Omental fat pad (tissue), 4 donors: Measurements from ENCODE around the gene RANBP17. TPM values are rescaled to one million over a fixed set of nuclear protein-coding genes. Genes with fewer than 3 reads are reported as not detected.

ENCODE experiments used
- ATAC-seq: fragments of 150-250 bp; one replicate; pipeline ENCODE4 v1.9.1; 2016; ENCODE audit warnings: mild to moderate bottlenecking, moderate library complexity; ENCODE audit not compliant: low FRiP score
- DNase-seq: peaks from one replicate; pipeline ENCODE4 v3.0.0-alpha.2; 2019; ENCODE audit warnings: low spot score
- total RNA-seq, 4 donors: library from RNA; depleted of rRNA; stranded (reverse); fragments of >200 nt; gene quantifications; one replicate each; pipeline ENCODE4 v1.1.0, GENCODE V29; 2016
- TF ChIP-seq, protein P1 (sequence below), 3 donors: fragments of 450-650 bp; IDR thresholded peaks; one replicate each; pipeline ENCODE4 v1.5.1; 2016 to 2017; ENCODE audit warnings: antibody characterized with exemption in 3 of 3, mild to moderate bottlenecking in 3 of 3, moderate library complexity in 2 of 3

RANBP17 gene
- total RNA-seq, 4 donors from 2014 or later = 0.93 to 10.7 (median 3.8) TPM

DNA sequence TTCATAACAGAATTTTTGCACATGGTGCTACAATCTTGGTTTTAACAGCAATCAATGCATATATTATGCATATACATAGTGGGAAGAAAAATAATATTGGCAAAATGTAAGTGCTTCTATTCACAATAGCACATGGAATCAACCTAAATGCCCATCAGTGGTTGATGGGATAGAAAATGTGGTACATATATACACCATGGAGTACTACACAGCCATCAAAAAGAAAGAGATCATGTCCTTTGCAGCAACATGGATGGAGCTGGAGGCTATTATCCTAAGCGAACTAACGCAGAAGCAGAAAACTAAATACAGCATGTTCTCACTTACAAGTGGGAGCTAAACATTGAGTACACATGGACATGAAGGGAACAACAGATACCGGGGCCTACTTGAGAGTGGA, 410.0 kb downstream of the RANBP17 start:
- no peak for DNase-seq
- no peak for ATAC-seq
- TF ChIP-seq, protein P1, sequence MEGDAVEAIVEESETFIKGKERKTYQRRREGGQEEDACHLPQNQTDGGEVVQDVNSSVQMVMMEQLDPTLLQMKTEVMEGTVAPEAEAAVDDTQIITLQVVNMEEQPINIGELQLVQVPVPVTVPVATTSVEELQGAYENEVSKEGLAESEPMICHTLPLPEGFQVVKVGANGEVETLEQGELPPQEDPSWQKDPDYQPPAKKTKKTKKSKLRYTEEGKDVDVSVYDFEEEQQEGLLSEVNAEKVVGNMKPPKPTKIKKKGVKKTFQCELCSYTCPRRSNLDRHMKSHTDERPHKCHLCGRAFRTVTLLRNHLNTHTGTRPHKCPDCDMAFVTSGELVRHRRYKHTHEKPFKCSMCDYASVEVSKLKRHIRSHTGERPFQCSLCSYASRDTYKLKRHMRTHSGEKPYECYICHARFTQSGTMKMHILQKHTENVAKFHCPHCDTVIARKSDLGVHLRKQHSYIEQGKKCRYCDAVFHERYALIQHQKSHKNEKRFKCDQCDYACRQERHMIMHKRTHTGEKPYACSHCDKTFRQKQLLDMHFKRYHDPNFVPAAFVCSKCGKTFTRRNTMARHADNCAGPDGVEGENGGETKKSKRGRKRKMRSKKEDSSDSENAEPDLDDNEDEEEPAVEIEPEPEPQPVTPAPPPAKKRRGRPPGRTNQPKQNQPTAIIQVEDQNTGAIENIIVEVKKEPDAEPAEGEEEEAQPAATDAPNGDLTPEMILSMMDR (IDR thresholded peaks at IDR 0.05) = no peak

DNA sequence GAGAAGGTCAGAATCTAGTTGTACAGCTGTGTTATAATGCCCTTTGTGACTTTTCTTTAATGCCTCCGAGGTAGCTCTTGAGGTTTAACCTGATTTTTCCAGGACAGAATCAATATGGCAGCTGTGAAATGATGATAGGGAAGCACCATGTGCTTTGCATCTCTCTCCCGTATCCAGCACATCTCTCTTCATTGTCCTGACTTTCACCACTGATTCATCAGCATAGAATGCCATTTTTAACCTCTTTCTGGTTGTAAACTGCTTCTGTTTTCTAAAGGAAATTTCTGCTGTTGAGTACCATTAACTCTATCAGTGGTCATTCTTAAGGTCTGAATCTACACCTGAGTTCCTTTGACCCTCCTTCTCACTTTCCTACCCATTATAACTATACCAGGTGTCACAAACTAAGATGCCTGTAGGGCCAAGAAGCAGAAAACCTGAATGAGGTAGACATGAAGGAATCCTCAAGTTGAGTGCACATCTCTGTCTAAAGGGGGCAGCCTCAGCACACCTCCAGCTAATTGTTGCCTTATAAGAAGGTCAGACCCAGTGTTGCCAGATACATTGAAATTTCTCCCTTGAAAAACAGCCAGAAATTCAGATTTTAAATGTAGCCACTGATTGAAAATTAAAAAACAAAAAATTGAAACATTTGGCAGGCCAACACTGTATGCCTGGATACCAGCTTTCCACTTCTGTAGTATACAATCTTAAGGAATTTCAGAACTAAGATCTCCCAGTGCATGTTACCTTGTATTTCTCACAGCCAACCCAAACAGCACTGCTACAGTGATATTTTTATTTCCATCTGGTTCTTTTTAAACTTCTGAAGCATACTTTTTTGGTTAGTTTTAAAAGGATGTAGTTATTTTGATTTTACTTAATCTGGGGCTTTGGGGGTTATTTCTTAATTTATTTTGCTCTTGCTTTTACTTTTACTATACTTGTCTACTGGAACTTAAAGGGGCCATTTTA, 411.5 kb downstream of the RANBP17 start:
- no peak for DNase-seq
- TF ChIP-seq, protein P1 (IDR thresholded peaks at IDR 0.05) = no peak
- ATAC-seq = no peak

DNA sequence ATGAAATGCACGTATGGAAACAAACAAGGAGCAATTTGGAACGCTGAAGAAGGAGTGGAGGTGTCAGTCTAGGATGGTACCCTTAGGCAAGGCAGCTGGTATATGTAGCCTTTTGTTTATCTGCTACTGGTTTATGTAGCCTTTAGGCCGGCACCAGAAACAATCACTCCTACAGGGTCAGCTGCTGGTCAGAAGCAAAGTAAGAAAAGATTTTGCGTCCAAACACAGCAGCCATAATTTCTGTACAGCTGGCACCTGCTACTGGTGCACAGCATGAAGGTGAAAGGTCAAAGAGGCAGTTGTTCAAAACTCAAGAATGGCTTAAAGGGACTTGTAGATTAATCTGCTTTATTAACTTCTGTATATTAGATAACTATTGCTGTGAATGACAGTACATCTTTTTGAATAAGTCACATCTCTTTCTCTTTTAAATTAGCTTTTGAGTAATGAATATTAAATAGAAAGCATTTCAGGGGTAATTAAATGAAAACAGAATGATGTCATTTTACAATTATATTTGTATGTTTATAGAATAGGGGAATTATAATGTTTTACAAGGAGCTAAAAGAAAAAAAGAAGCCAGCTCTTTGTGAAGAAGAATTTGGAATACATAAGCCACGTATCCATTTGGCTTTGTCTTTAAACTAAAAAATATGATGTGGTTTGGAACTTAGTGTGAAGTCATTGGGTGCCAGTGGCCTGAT, 414.2 kb downstream of the RANBP17 start:
- DNase-seq = no peak
- TF ChIP-seq, protein P1 (IDR thresholded peaks at IDR 0.05) = no peak
- ATAC-seq = no peak

DNA sequence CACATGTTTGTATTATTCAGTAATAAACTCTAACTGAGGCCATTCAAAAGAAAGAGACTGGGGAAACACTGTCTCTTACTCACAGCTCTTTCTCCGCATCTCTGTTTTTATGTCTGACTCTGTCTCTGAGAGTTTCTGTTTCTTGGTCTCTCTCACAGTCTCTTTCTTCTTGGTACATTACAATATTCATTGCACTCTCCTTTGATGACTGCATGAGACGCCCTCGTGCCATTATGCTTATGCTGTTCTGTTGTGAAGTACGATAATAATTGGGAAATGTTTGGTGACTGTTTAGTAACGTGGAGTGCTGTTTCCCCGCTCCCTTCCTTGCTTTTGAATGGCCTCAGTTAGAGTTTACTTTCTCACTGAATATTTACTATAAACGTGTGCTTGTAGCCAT, 421.9 kb downstream of the RANBP17 start:
- TF ChIP-seq, protein P1 (IDR thresholded peaks at IDR 0.05) = no peak
- DNase-seq = no peak
- no peak for ATAC-seq

DNA sequence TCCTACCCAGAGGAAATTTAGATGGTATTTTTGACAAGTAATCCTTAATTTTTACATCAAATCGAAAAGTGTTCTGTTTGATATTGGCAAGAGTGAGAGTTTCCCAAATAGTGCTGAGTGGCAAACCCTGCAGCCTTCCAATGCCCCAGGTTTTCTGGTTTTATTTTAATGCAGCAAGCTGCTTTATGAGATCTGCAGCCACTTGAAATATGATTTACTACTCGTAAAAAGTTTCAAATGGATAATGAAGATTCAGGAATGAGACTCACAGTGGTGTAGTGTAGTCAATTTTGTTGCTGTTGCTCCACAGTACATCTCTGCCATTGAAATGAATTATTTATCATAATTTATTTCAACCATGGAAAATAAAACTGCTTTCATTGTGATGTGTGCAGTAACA, 423.6 kb downstream of the RANBP17 start:
- TF ChIP-seq, protein P1 (IDR thresholded peaks at IDR 0.05) = no peak
- ATAC-seq (no peak), DNase-seq (no peak)

DNA sequence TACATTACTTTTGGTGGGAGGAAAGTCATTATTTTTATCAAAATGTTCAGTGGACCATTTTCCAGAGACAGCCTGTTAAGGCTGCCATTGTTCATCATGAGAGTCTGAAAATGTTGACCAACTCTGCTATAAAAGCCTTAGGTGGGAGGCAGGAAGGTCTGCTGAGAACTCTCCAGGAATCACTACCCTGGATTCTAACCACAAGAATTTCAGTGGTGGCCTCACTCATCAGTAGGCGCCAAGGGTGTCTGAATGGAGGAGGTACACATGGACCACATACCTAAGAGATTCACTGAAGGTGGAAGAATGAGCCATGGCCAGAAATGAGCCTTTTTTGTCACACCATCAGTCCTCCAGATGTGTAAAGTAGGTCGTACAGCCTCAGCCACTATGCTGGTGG, 426.2 kb downstream of the RANBP17 start:
- ATAC-seq (no peak), DNase-seq (no peak)
- TF ChIP-seq, protein P1 (IDR thresholded peaks at IDR 0.05) = no peak
